Measurements from ENCODE around the gene SNTG2.

SNTG2 gene

GRCh38 chr2:1156531-1156930 is 205.9 kb downstream of the SNTG2 start:
- Histone ChIP-seq H3K36me3 (ENCODE audit: control insufficient read depth, insufficient read depth, low read length) (no peaks in the 10 kb centered on the region), H3K9ac (ENCODE audit: low read length) (no peak overlapping the region), H3K27me3 (ENCODE audit: control insufficient read depth, insufficient read depth, low read length) (no peaks in the 10 kb centered on the region), H3K4me1 (ENCODE audit: control insufficient read depth, insufficient read depth, low read length) (no peaks in the 10 kb centered on the region), H3K27ac (ENCODE audit: low read depth, low read length) (no peak overlapping the region), H3K4me3 (ENCODE audit: low read length) (no peak overlapping the region)

GRCh38 chr2:1157107-1157506 is 206.5 kb downstream of the SNTG2 start:
- Histone ChIP-seq H3K36me3 (ENCODE audit: control insufficient read depth, insufficient read depth, low read length) (no peaks in the 10 kb centered on the region), H3K4me3 (ENCODE audit: low read length) (no peak overlapping the region), H3K27me3 (ENCODE audit: control insufficient read depth, insufficient read depth, low read length) (no peaks in the 10 kb centered on the region), H3K9ac (ENCODE audit: low read length) (no peak overlapping the region), H3K27ac (ENCODE audit: low read depth, low read length) (no peak overlapping the region), H3K4me1 (ENCODE audit: control insufficient read depth, insufficient read depth, low read length) (no peaks in the 10 kb centered on the region)

GRCh38 chr2:1159013-1159412 is 208.4 kb downstream of the SNTG2 start:
- Histone ChIP-seq H3K27me3 (ENCODE audit: control insufficient read depth, insufficient read depth, low read length) (no peaks in the 10 kb centered on the region), H3K36me3 (ENCODE audit: control insufficient read depth, insufficient read depth, low read length) (no peaks in the 10 kb centered on the region), H3K4me1 (ENCODE audit: control insufficient read depth, insufficient read depth, low read length) (no peaks in the 10 kb centered on the region), H3K4me3 (ENCODE audit: low read length) (no peak overlapping the region), H3K27ac (ENCODE audit: low read depth, low read length) (no peak overlapping the region), H3K9ac (ENCODE audit: low read length) (no peak overlapping the region)

- Histone ChIP-seq H3K4me1 (ENCODE audit: control insufficient read depth, insufficient read depth, low read length) (no peaks in the 10 kb centered on the region), H3K36me3 (ENCODE audit: control insufficient read depth, insufficient read depth, low read length) (no peaks in the 10 kb centered on the region), H3K4me3 (ENCODE audit: low read length) (no peak overlapping the region), H3K27me3 (ENCODE audit: control insufficient read depth, insufficient read depth, low read length) (no peaks in the 10 kb centered on the region), H3K27ac (ENCODE audit: low read depth, low read length) (no peak overlapping the region), H3K9ac (ENCODE audit: low read length) (no peak overlapping the region)
Observed at GRCh38 chr2:1162246-1162645, 211.6 kb downstream of the SNTG2 start.

GRCh38 chr2:1162768-1163584 is 212.3 kb downstream of the SNTG2 start:
- Histone ChIP-seq H3K9ac (ENCODE audit: low read length) (no peak overlapping the region), H3K27ac (ENCODE audit: low read depth, low read length) (no peak overlapping the region), H3K4me1 (ENCODE audit: control insufficient read depth, insufficient read depth, low read length) (no peaks in the 10 kb centered on the region), H3K36me3 (ENCODE audit: control insufficient read depth, insufficient read depth, low read length) (no peaks in the 10 kb centered on the region), H3K27me3 (ENCODE audit: control insufficient read depth, insufficient read depth, low read length) (no peaks in the 10 kb centered on the region), H3K4me3 (ENCODE audit: low read length) (no peak overlapping the region)

GRCh38 chr2:1166976-1167375 is 216.3 kb downstream of the SNTG2 start:
- Histone ChIP-seq H3K9ac (ENCODE audit: low read length) (no peak overlapping the region), H3K27me3 (ENCODE audit: control insufficient read depth, insufficient read depth, low read length) (no peaks in the 10 kb centered on the region), H3K4me3 (ENCODE audit: low read length) (no peak overlapping the region), H3K27ac (ENCODE audit: low read depth, low read length) (no peak overlapping the region), H3K4me1 (ENCODE audit: control insufficient read depth, insufficient read depth, low read length) (no peaks in the 10 kb centered on the region), H3K36me3 (ENCODE audit: control insufficient read depth, insufficient read depth, low read length) (no peaks in the 10 kb centered on the region)

GRCh38 chr2:1168846-1169245 is 218.2 kb downstream of the SNTG2 start:
- no peak overlapping the region for H3K4me3 ChIP-seq (ENCODE audit: low read length)
- no peaks in the 10 kb centered on the region for H3K36me3 ChIP-seq (ENCODE audit: control insufficient read depth, insufficient read depth, low read length)
- H3K9ac ChIP-seq (ENCODE audit: low read length): no peak overlapping the region
- H3K27ac ChIP-seq (ENCODE audit: low read depth, low read length): no peak overlapping the region
- H3K27me3 ChIP-seq (ENCODE audit: control insufficient read depth, insufficient read depth, low read length): no peaks in the 10 kb centered on the region
- no peaks in the 10 kb centered on the region for H3K4me1 ChIP-seq (ENCODE audit: control insufficient read depth, insufficient read depth, low read length)

- no peak overlapping the region for H3K9ac ChIP-seq (ENCODE audit: low read length)
- H3K27me3 ChIP-seq (ENCODE audit: control insufficient read depth, insufficient read depth, low read length): no peaks in the 10 kb centered on the region
Observed at GRCh38 chr2:1169291-1169949, 218.8 kb downstream of the SNTG2 start.

GRCh38 chr2:1170241-1170640 is 219.6 kb downstream of the SNTG2 start:
- Histone ChIP-seq H3K36me3 (ENCODE audit: control insufficient read depth, insufficient read depth, low read length) (no peaks in the 10 kb centered on the region), H3K9ac (ENCODE audit: low read length) (no peak overlapping the region), H3K27me3 (ENCODE audit: control insufficient read depth, insufficient read depth, low read length) (no peaks in the 10 kb centered on the region), H3K4me3 (ENCODE audit: low read length) (no peak overlapping the region), H3K27ac (ENCODE audit: low read depth, low read length) (no peak overlapping the region), H3K4me1 (ENCODE audit: control insufficient read depth, insufficient read depth, low read length) (no peaks in the 10 kb centered on the region)

More at GRCh38 chr2:1169291-1169949, 218.8 kb downstream of the SNTG2 start:
- Histone ChIP-seq H3K27ac (ENCODE audit: low read depth, low read length) (no peak overlapping the region), H3K4me3 (ENCODE audit: low read length) (no peak overlapping the region), H3K4me1 (ENCODE audit: control insufficient read depth, insufficient read depth, low read length) (no peaks in the 10 kb centered on the region), H3K36me3 (ENCODE audit: control insufficient read depth, insufficient read depth, low read length) (no peaks in the 10 kb centered on the region)

GRCh38 chr2:1170711-1171110 is 220.1 kb downstream of the SNTG2 start:
- H3K4me3 ChIP-seq (ENCODE audit: low read length): no peak overlapping the region
- H3K27me3 ChIP-seq (ENCODE audit: control insufficient read depth, insufficient read depth, low read length): no peaks in the 10 kb centered on the region
- H3K9ac ChIP-seq (ENCODE audit: low read length): no peak overlapping the region
- no peaks in the 10 kb centered on the region for H3K4me1 ChIP-seq (ENCODE audit: control insufficient read depth, insufficient read depth, low read length)
- no peaks in the 10 kb centered on the region for H3K36me3 ChIP-seq (ENCODE audit: control insufficient read depth, insufficient read depth, low read length)
- H3K27ac ChIP-seq (ENCODE audit: low read depth, low read length): no peak overlapping the region

GRCh38 chr2:1173528-1173927 is 222.9 kb downstream of the SNTG2 start:
- H3K4me1 ChIP-seq (ENCODE audit: control insufficient read depth, insufficient read depth, low read length): no peaks in the 10 kb centered on the region
- no peak overlapping the region for H3K27ac ChIP-seq (ENCODE audit: low read depth, low read length)
- no peaks in the 10 kb centered on the region for H3K36me3 ChIP-seq (ENCODE audit: control insufficient read depth, insufficient read depth, low read length)
- no peaks in the 10 kb centered on the region for H3K27me3 ChIP-seq (ENCODE audit: control insufficient read depth, insufficient read depth, low read length)
- no peak overlapping the region for H3K9ac ChIP-seq (ENCODE audit: low read length)
- H3K4me3 ChIP-seq (ENCODE audit: low read length): no peak overlapping the region

GRCh38 chr2:1181893-1182292 is 231.2 kb downstream of the SNTG2 start:
- Histone ChIP-seq H3K27me3 (ENCODE audit: control insufficient read depth, insufficient read depth, low read length) (no peaks in the 10 kb centered on the region), H3K27ac (ENCODE audit: low read depth, low read length) (no peak overlapping the region), H3K36me3 (ENCODE audit: control insufficient read depth, insufficient read depth, low read length) (no peaks in the 10 kb centered on the region), H3K4me1 (ENCODE audit: control insufficient read depth, insufficient read depth, low read length) (no peaks in the 10 kb centered on the region), H3K9ac (ENCODE audit: low read length) (no peak overlapping the region), H3K4me3 (ENCODE audit: low read length) (no peak overlapping the region)

GRCh38 chr2:1183300-1183699 is 232.7 kb downstream of the SNTG2 start:
- no peak overlapping the region for H3K27ac ChIP-seq (ENCODE audit: low read depth, low read length)
- no peaks in the 10 kb centered on the region for H3K36me3 ChIP-seq (ENCODE audit: control insufficient read depth, insufficient read depth, low read length)
- no peaks in the 10 kb centered on the region for H3K27me3 ChIP-seq (ENCODE audit: control insufficient read depth, insufficient read depth, low read length)
- H3K4me1 ChIP-seq (ENCODE audit: control insufficient read depth, insufficient read depth, low read length): no peaks in the 10 kb centered on the region
- H3K4me3 ChIP-seq (ENCODE audit: low read length): no peak overlapping the region
- no peak overlapping the region for H3K9ac ChIP-seq (ENCODE audit: low read length)

Data from rectal smooth muscle tissue (tissue), 1 donor.